ENCODE measurements around the gene MDH2.
"Not testable (repeated sequence)": the region's sequence is repeated elsewhere in the genome, so short reads cannot be mapped to it uniquely, and the experiment has no call there.

Gene MDH2

DNA sequence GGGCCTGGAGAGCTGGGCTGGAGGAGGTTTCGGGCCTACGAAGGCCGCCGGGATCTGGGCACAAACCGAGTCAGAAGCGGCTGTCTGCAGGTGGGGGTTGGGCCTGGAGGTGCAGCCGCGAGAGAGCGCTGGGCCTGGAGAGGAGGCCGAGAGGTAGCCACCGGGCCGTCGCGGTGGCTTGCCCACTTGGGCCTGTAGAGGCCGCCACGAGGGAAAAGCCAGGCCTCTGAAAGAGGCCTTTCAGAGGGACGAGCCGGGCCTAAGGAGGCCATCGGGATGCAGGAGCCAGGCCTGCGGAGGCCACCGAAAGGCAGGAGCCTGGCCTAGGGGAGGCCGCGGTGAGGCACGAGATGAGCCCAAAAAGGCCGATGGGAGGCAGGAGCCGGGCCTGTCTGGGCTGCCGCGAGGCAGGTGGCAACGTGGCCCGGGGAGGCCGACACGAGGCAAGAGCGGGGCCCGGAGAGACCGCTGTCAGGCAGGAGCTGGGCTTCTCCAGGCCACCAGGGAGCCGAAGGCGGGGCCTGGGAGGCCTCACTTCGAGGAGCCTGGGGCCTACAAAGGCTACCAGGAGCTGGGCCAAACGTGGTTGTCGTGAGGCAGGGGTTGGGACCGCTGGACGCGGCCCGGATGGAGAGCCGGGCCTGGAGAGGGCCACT, 25.6 kb downstream of the MDH2 start:
- DNase-seq: no peak
- no peaks in the 10 kb centered on the region for H3K36me3 Mint-ChIP-seq (ENCODE audit: low read depth)
- no peak for ATAC-seq
- no peaks in the 10 kb centered on the region for H3K27me3 Mint-ChIP-seq
- H3K9me3 Mint-ChIP-seq: no peaks in the 10 kb centered on the region
- H3K27ac Mint-ChIP-seq: no peak overlapping the region
- H3K4me3 Mint-ChIP-seq: no peak overlapping the region
- peaks cover 7% of the 10 kb centered on the region for H3K4me1 Mint-ChIP-seq

GRCh38 chr7:76074306-76074971, 26.5 kb downstream of the MDH2 start:
- Mint-ChIP-seq H3K36me3 (ENCODE audit: low read depth) (no peaks in the 10 kb centered on the region), H3K4me3 (no peak overlapping the region), H3K27ac (no peak overlapping the region), H3K27me3 (no peaks in the 10 kb centered on the region), H3K9me3 (no peaks in the 10 kb centered on the region), H3K4me1 (peaks cover 7% of the 10 kb centered on the region)
- ATAC-seq (no peak), DNase-seq (no peak)

DNA sequence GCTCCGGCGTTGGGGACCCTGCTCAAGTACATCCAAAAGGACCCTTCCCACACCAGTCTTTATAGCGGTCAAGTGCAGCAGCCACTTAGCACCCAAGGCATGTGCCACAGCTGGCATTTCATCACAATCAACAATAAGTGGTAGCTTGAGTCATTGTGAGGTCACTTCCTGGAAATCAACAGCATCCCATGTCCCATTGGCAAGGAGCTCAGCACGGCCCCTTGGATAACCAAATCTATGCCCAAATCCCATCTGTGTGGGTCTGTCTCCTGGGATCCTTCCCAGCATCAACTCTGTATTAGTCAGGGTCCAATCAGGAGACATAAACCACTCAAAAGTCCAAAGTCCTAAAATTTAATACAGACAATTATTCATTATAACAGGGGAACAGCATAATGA, 27.1 kb downstream of the MDH2 start:
- H3K4me3 Mint-ChIP-seq: no peak overlapping the region
- ATAC-seq (no peak), DNase-seq (no peak)
- no peaks in the 10 kb centered on the region for H3K9me3 Mint-ChIP-seq
- peaks cover 7% of the 10 kb centered on the region for H3K4me1 Mint-ChIP-seq
- H3K27ac Mint-ChIP-seq: no peak overlapping the region
- H3K27me3 Mint-ChIP-seq: no peaks in the 10 kb centered on the region
- H3K36me3 Mint-ChIP-seq (ENCODE audit: low read depth): no peaks in the 10 kb centered on the region

GRCh38 chr7:76076995-76077394, 29.1 kb downstream of the MDH2 start:
- no peaks in the 10 kb centered on the region for H3K36me3 Mint-ChIP-seq (ENCODE audit: low read depth)
- peaks cover 3% of the 10 kb centered on the region for H3K27me3 Mint-ChIP-seq
- no peaks in the 10 kb centered on the region for H3K9me3 Mint-ChIP-seq
- ATAC-seq (no peak), DNase-seq (no peak)
- H3K4me3 Mint-ChIP-seq: no peak overlapping the region
- H3K4me1 Mint-ChIP-seq: peaks cover 7% of the 10 kb centered on the region
- no peak overlapping the region for H3K27ac Mint-ChIP-seq

GRCh38 chr7:76077435-76077834, 29.5 kb downstream of the MDH2 start:
- Mint-ChIP-seq H3K36me3 (ENCODE audit: low read depth) (no peaks in the 10 kb centered on the region), H3K9me3 (no peaks in the 10 kb centered on the region), H3K27ac (no peak overlapping the region), H3K4me3 (no peak overlapping the region), H3K4me1 (peaks cover 7% of the 10 kb centered on the region), H3K27me3 (peaks cover 3% of the 10 kb centered on the region)
- ATAC-seq (no peak), DNase-seq (no peak)

GRCh38 chr7:76080204-76080603, 32.3 kb downstream of the MDH2 start:
- DNase-seq (no peak), ATAC-seq (no peak)
- Mint-ChIP-seq H3K27ac (no peak overlapping the region), H3K27me3 (peaks cover 3% of the 10 kb centered on the region), H3K9me3 (no peaks in the 10 kb centered on the region), H3K4me3 (no peak overlapping the region), H3K4me1 (peaks cover 7% of the 10 kb centered on the region), H3K36me3 (ENCODE audit: low read depth) (no peaks in the 10 kb centered on the region)

GRCh38 chr7:76084115-76084514, 36.2 kb downstream of the MDH2 start:
- not testable (repeated sequence) for H3K4me3 Mint-ChIP-seq

DNA sequence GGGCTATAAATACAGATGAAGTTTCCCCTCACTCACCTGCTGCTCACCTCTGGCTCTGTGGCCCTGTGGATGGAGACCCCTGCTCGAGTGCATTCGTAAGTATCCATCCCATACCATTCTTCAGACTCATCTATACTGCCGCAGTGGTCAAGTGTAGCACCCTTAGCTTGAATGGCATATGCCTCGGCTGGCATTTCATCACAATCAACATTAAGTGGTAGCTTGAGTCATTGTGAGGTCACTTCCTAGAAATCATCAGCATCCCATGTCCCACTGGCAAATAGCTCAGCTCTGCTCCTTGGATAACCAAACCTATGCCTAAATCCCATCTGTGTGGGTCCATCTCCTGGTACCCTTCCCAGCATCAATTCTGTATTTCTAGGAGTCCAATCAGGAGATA, 38.2 kb downstream of the MDH2 start:
- DNase-seq (no peak), ATAC-seq (no peak)
- Mint-ChIP-seq H3K27ac (no peak overlapping the region), H3K36me3 (ENCODE audit: low read depth) (no peaks in the 10 kb centered on the region), H3K4me1 (no peaks in the 10 kb centered on the region), H3K27me3 (peaks cover 3% of the 10 kb centered on the region), H3K9me3 (no peaks in the 10 kb centered on the region), H3K4me3 (no peak overlapping the region)

More at GRCh38 chr7:76084115-76084514, 36.2 kb downstream of the MDH2 start:
- ATAC-seq; DNase-seq; H3K9me3 Mint-ChIP-seq; H3K27ac Mint-ChIP-seq; H3K27me3 Mint-ChIP-seq; H3K36me3 Mint-ChIP-seq (ENCODE audit: low read depth); H3K4me1 Mint-ChIP-seq: not testable (repeated sequence)

DNA sequence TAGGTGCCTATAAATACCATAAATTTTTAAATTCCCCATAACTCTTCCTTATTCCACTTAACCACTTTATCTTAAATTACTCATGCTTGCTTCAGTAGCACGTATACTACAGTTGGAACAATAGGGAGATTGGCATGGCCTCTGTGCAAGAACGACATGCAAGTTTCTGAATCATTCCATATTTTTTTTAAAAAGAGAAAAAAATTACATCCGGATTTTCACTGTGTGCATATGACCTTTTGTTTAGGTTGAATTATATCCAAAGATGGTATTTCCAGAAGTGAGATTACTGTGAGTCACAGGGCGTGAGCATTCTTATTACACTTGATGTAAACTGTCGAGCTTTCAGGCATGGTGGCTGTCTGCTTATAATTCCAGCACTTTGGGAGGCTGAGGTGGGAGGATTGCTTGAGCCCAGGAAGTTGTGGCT, 39.5 kb downstream of the MDH2 start:
- H3K9me3 Mint-ChIP-seq; H3K27ac Mint-ChIP-seq; ATAC-seq; H3K27me3 Mint-ChIP-seq; H3K36me3 Mint-ChIP-seq (ENCODE audit: low read depth); DNase-seq; H3K4me3 Mint-ChIP-seq; H3K4me1 Mint-ChIP-seq: not testable (repeated sequence)

GRCh38 chr7:76089865-76090475, 42.1 kb downstream of the MDH2 start:
- Mint-ChIP-seq H3K27ac (no peak overlapping the region), H3K9me3 (no peaks in the 10 kb centered on the region), H3K27me3 (peaks cover 4% of the 10 kb centered on the region), H3K36me3 (ENCODE audit: low read depth) (no peaks in the 10 kb centered on the region), H3K4me3 (no peak overlapping the region), H3K4me1 (no peaks in the 10 kb centered on the region)
- DNase-seq (no peak), ATAC-seq (no peak)

DNA sequence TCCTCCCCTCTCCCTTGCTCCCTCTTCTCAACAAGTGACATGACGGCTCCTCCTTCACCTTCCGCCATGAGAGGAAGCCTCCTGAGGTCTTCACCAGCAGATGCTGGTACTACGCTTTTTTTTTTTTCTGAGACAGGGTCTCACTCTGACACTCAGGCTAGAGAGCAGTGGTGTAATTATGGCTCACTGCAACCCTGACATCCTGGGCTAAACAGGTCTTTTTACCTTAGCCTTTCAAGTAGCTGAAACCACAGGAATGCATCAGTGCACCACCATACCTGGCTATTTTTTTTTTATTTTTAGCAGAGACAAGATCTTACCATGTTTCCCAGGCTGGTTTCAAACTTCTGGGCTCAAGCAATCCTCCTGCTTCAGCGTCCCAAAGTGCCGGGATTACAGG, 43.6 kb downstream of the MDH2 start:
- peaks cover 4% of the 10 kb centered on the region for H3K27me3 Mint-ChIP-seq
- H3K36me3 Mint-ChIP-seq (ENCODE audit: low read depth): no peaks in the 10 kb centered on the region
- no peaks in the 10 kb centered on the region for H3K9me3 Mint-ChIP-seq
- no peak for ATAC-seq
- no peak overlapping the region for H3K4me3 Mint-ChIP-seq
- no peak overlapping the region for H3K27ac Mint-ChIP-seq
- no peaks in the 10 kb centered on the region for H3K4me1 Mint-ChIP-seq
- no peak for DNase-seq

DNA sequence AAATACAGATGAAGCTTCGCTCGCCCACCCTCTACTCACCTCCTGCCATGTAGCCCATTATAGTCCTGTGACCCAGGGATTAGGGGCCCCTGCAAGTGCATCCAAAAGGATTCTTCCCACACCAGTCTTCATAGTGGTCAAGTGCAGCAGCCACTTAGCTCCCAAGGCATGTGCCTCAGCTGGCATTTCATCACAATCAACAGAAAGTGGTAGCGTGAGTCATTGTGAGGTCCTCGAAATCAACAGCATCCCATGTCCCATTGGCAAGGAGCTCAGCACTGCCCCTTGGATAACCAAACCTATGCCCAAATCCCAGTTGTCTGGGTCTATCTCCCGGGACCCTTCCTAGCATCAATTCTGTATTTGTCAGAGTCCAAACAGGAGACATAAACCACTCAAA, 45.6 kb downstream of the MDH2 start:
- not testable (repeated sequence) for H3K27ac Mint-ChIP-seq; H3K4me1 Mint-ChIP-seq; H3K9me3 Mint-ChIP-seq; ATAC-seq; DNase-seq; H3K27me3 Mint-ChIP-seq; H3K36me3 Mint-ChIP-seq (ENCODE audit: low read depth); H3K4me3 Mint-ChIP-seq

GRCh38 chr7:76094326-76094725, 46.4 kb downstream of the MDH2 start:
- not testable (repeated sequence) for H3K4me1 Mint-ChIP-seq; DNase-seq; H3K4me3 Mint-ChIP-seq; H3K9me3 Mint-ChIP-seq; H3K27ac Mint-ChIP-seq; ATAC-seq; H3K36me3 Mint-ChIP-seq (ENCODE audit: low read depth); H3K27me3 Mint-ChIP-seq

GRCh38 chr7:76095908-76096307, 48.0 kb downstream of the MDH2 start:
- H3K27me3 Mint-ChIP-seq: peaks cover 4% of the 10 kb centered on the region
- H3K9me3 Mint-ChIP-seq: no peaks in the 10 kb centered on the region
- H3K36me3 Mint-ChIP-seq (ENCODE audit: low read depth): no peaks in the 10 kb centered on the region
- ATAC-seq: no peak
- no peak overlapping the region for H3K4me3 Mint-ChIP-seq
- no peaks in the 10 kb centered on the region for H3K4me1 Mint-ChIP-seq
- H3K27ac Mint-ChIP-seq: no peak overlapping the region
- no peak for DNase-seq

- H3K27ac Mint-ChIP-seq; H3K4me3 Mint-ChIP-seq; ATAC-seq; H3K36me3 Mint-ChIP-seq (ENCODE audit: low read depth); H3K4me1 Mint-ChIP-seq; H3K9me3 Mint-ChIP-seq; DNase-seq; H3K27me3 Mint-ChIP-seq: not testable (repeated sequence)
Measured at GRCh38 chr7:76101693-76102437, 54.0 kb downstream of the MDH2 start.
